ENCODE results near the gene SUCLG1.

SUCLG1 gene

GRCh38 chr2:84449711-84450110 lies 9.4 kb downstream of the SUCLG1 start:
- peaks cover 9% of the 10 kb centered on the region; the same call in 1 of the 2 replicates for H3K4me1 ChIP-seq (ENCODE audit: control insufficient read depth, insufficient read depth, low read length)
- ChIA-PET CTCF (no interaction called here), POLR2A (no interaction called here)
- H3K4me3 ChIP-seq (ENCODE audit: low read depth, low read length) = no peak overlapping the region
- no peak overlapping the region for H3K27ac ChIP-seq (ENCODE audit: extremely low read depth, low read depth, low read length)
- no peaks in the 10 kb centered on the region for H3K9me3 ChIP-seq (ENCODE audit: control insufficient read depth, insufficient read depth, low read depth, low read length)
- TF ChIP-seq ZBTB21 (tag by site-specific recombination; IDR thresholded peaks at IDR 0.05) = no peak
- TF ChIP-seq ZNF202 (tag by site-specific recombination; IDR thresholded peaks at IDR 0.05; ENCODE audit: borderline replicate concordance) = no peak
- 0 out of 2 replicates have a peak, but pooled peaks have one; percentile 23 for TF ChIP-seq ZNF362 (tag by site-specific recombination; IDR thresholded peaks at IDR 0.05)
- H3K36me3 ChIP-seq (ENCODE audit: control insufficient read depth in 2 of 2, insufficient read depth in 1 of 2, low read length in 2 of 2) = peaks cover 0 to 26% of the 10 kb centered on the region in 2 experiments; a peak in 1 of 3 replicates

GRCh38 chr2:84449055-84449454 lies 10.0 kb downstream of the SUCLG1 start:
- H3K4me1 ChIP-seq (ENCODE audit: control insufficient read depth, insufficient read depth, low read length) = peaks cover 9% of the 10 kb centered on the region; the same call in 1 of the 2 replicates
- CTCF ChIA-PET = no interaction called here
- POLR2A ChIA-PET = no interaction called here
- no peak overlapping the region for H3K4me3 ChIP-seq (ENCODE audit: low read depth, low read length)
- H3K27ac ChIP-seq (ENCODE audit: extremely low read depth, low read depth, low read length) = no peak overlapping the region
- TF ChIP-seq ZBTB49 (tag by site-specific recombination; IDR thresholded peaks at IDR 0.05; ENCODE audit: low read depth) = no peak
- no peak for TF ChIP-seq REPIN1 (tag by site-specific recombination; IDR thresholded peaks at IDR 0.05; ENCODE audit: low read depth)
- peaks cover 0 to 23% of the 10 kb centered on the region in 2 experiments; a peak in 1 of 3 replicates for H3K36me3 ChIP-seq (ENCODE audit: control insufficient read depth in 2 of 2, insufficient read depth in 1 of 2, low read length in 2 of 2)
- no peaks in the 10 kb centered on the region for H3K9me3 ChIP-seq (ENCODE audit: control insufficient read depth, insufficient read depth, low read depth, low read length)

- Histone ChIP-seq H3K36me3 (ENCODE audit: control insufficient read depth in 2 of 2, insufficient read depth in 1 of 2, low read length in 2 of 2) (peaks cover 31 to 70% of the 10 kb centered on the region in 2 experiments), H3K27ac (ENCODE audit: extremely low read depth, low read depth, low read length) (no peak overlapping the region), H3K9me3 (ENCODE audit: control insufficient read depth, insufficient read depth, low read depth, low read length) (no peaks in the 10 kb centered on the region), H3K4me1 (ENCODE audit: control insufficient read depth, insufficient read depth, low read length) (0 out of 2 replicates have a peak, but pooled peaks cover 2% of the 10 kb centered on the region), H3K4me3 (ENCODE audit: low read depth, low read length) (no peak overlapping the region)
- ChIA-PET POLR2A (no interaction called here), CTCF (no interaction called here)
- TF ChIP-seq ZNF155 (tag by site-specific recombination; IDR thresholded peaks at IDR 0.05) = no peak
- TF ChIP-seq ZNF555 (tag by site-specific recombination; conservative IDR thresholded peaks at IDR 0.05) = no peak
- TF ChIP-seq ZNF426 (tag by site-specific recombination; IDR thresholded peaks at IDR 0.05) = no peak
- TF ChIP-seq ZNF394 (tag by site-specific recombination; IDR thresholded peaks at IDR 0.05; ENCODE audit: borderline replicate concordance) = no peak
- TF ChIP-seq ZNF324 (tag by site-specific recombination; IDR thresholded peaks at IDR 0.05) = no peak
- TF ChIP-seq PRDM10 (tag by site-specific recombination; IDR thresholded peaks at IDR 0.05) = no peak
- TF ChIP-seq ZNF76 (tag by site-specific recombination; IDR thresholded peaks at IDR 0.05; ENCODE audit: borderline replicate concordance, low read depth) = no peak
- no peak for TF ChIP-seq ZNF391 (tag by site-specific recombination; IDR thresholded peaks at IDR 0.05; ENCODE audit: borderline replicate concordance, low read depth)
- no peak for TF ChIP-seq GLI2 (tag by site-specific recombination; IDR thresholded peaks at IDR 0.05; ENCODE audit: borderline replicate concordance, low read depth)
- TF ChIP-seq ZBTB49 (tag by site-specific recombination; IDR thresholded peaks at IDR 0.05; ENCODE audit: low read depth) = no peak
- TF ChIP-seq ZNF449 (tag by site-specific recombination; IDR thresholded peaks at IDR 0.05) = no peak
- TF ChIP-seq ZBTB26 (tag by site-specific recombination; optimal IDR thresholded peaks at IDR 0.05) = no peak
- no peak for TF ChIP-seq SP2 (tag by site-specific recombination; IDR thresholded peaks at IDR 0.05)
- TF ChIP-seq ZXDB (tag by site-specific recombination; IDR thresholded peaks at IDR 0.05) = no peak
Measured at GRCh38 chr2:84443477-84443876, 15.6 kb downstream of the SUCLG1 start.

Measured in HEK293 (cell line).